Endometrium (tissue), 2 donors: ENCODE measurements around the gene KCNG2.

Experiments
- FAIRE-seq: peaks from 2 replicates; lab custom pipeline; 2012; peaks lifted over from hg19 to GRCh38; lab: Jason Lieb, UNC
- donor health status: control.
- donor health status: control.

Gene KCNG2

DNA sequence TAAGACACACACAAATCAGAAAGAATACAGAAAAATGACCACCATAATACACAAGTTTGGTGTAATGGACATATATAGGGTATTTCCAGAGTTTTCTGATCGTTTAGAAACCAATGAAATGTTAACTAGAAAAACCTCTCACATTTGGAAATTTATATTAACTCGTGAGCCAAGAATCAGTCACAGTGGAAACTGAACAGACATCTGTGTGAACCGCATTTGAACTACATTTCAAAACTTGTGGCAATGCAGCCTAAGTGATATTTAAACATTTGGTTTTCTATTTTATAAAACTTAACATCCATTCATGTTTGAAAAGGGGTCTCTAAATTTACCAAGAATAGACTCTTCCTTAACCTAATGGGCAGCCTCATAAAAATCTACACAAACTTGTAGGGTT, 29.0 kb upstream of the KCNG2 start:
- FAIRE-seq = no peak

- FAIRE-seq = no peak
These were observed 27.8 kb upstream of the KCNG2 start for GRCh38 chr18:79769698-79770500.

- FAIRE-seq = no peak
These were observed 27.3 kb upstream of the KCNG2 start for GRCh38 chr18:79770501-79770815.

DNA sequence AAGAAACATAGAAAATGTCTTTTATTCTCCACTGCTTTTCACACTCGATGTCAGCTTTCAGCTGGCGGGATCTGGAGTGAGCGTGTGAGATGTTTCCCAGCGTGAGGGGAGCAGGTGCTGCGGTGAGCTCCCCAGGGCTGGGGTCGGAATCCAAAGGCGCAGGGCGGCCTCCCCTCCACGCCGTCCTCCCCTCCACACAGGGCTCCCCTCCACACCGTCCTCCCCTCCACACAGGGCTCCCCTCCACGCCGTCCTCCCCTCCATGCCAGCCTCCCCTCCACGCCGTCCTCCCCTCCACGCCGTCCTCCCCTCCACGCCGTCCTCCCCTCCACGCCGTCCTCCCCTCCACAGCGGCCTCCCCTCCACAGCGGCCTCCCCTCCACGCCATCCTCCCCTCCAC, 26.9 kb upstream of the KCNG2 start:
- no peak for FAIRE-seq

- no peak for FAIRE-seq
These were observed 26.2 kb upstream of the KCNG2 start for GRCh38 chr18:79771446-79772107.

DNA sequence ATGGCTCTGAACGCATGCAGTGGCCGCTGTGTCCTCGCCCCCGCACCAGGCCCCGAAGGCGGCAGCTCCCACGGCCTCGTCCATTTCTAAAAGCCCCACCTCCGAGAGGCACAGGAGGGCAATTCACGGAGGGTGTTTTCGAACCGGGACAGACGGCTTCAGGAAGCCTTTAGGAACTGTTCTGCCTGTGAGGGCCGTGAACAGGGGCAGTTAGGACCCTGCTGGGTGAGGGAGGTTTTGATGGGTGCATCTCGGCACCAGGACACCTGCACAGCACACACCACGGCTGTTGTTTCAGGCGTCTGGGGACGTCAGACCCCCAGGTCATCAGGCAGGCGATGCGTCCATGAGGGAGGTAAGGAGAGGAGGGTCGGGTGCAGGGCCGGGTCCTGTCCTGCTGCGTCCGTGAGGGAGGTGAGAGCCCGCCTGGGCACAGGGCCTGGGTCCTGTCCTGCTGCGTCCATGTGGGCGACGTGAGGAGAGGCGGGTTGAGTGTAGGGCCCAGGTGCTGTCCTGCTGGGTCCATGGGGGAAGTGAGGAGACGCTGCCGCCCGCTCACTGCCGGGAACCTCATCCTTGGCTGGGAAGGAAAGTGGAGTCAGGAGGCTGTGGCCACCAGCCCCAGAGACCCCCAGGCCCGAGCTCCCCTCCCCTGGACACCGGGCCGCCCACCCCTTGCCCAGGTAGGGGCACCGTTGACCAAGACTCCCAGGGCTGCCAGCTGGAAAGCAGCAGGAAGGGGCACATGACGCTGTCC, 25.5 kb upstream of the KCNG2 start:
- no peak for FAIRE-seq

GRCh38 chr18:79772865-79773696, 24.7 kb upstream of the KCNG2 start:
- no peak for FAIRE-seq

GRCh38 chr18:79774111-79774510, 23.6 kb upstream of the KCNG2 start:
- FAIRE-seq = no peak

GRCh38 chr18:79775441-79776221, 22.1 kb upstream of the KCNG2 start:
- FAIRE-seq = no peak

DNA sequence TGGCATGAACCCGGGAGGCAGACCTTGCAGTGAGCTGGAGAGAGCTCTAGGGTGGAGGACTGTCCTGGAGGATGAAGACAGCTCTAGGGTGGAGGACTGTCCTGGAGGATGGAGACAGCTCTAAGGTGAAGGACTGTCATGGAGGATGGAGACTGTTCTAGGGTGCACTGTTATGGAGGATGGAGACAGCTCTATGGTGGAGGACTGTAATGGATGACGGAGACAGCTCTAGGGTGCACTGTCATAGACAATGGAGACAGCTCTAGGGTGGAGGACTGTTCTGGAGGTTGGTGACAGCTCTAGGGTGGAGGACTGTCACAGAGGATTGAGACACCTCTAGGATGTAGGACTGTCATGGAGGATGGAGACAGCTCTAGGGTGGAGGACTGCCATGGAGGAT, 21.1 kb upstream of the KCNG2 start:
- FAIRE-seq = no peak

- no peak for FAIRE-seq
These were observed 19.4 kb upstream of the KCNG2 start for GRCh38 chr18:79778291-79778791.

- FAIRE-seq = no peak
These were observed 18.6 kb upstream of the KCNG2 start for GRCh38 chr18:79779021-79779699.

DNA sequence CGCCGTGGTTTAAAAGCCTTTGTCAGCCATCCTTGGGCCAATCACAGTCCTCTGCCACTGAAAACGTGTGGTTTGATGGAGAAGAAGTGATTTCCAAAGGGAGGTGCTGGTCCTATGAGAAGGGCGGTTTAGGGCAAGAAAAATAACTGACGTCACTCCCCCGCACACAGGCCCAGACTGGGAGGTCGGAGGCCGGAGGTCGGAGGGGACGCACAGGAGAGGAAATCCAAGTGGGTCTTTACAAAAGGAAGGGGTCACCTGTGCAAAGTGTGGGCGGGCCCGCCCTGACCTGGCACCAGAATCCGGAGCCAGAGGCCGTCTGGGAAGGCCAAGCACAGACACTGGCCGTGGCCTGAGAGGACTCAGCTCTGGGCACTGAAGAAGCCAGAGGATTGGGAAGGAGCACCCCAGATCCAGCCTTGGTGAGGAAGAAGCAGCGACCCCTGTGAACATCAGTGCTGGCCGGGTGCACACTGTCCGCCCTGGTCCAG, 18.0 kb upstream of the KCNG2 start:
- no peak for FAIRE-seq

GRCh38 chr18:79780547-79780946, 17.2 kb upstream of the KCNG2 start:
- FAIRE-seq = no peak

GRCh38 chr18:79781331-79781941, 16.3 kb upstream of the KCNG2 start:
- no peak for FAIRE-seq

DNA sequence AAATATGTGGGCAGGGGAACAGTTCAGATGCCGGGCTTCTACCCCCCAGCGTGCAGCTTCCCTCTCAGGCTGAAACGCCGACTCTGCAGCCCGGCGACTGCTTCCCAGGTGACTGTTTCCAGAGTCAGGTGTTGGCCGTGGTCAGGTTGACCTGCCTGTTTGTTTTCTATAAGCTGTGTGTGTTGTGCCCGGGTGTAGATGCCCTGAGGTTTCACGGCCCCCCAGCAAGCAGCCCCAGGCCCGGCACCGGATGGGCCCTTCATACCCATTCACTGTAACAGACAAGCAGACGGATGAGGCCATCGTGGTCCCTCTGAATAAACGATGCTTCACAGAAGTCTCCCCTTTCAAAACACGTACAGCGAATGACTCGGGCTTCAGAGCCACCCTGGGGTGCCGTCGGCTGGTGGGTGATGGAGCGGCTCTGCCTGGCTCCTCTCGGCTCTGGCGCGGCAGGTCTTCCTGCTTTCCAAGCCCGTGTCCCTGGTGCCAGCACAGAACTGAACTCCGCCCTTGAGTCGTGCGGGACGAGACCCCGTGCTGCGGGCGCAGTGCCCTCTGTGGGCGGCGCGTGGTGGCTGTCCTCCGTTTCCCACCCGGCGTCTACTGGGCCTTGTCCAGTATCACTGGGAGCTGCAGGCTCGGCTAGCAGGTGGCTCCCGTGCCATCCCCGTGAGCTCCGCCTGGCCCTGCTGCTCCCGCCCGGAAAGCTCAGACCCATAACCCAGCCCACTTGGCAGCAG, 15.0 kb upstream of the KCNG2 start:
- no peak for FAIRE-seq

DNA sequence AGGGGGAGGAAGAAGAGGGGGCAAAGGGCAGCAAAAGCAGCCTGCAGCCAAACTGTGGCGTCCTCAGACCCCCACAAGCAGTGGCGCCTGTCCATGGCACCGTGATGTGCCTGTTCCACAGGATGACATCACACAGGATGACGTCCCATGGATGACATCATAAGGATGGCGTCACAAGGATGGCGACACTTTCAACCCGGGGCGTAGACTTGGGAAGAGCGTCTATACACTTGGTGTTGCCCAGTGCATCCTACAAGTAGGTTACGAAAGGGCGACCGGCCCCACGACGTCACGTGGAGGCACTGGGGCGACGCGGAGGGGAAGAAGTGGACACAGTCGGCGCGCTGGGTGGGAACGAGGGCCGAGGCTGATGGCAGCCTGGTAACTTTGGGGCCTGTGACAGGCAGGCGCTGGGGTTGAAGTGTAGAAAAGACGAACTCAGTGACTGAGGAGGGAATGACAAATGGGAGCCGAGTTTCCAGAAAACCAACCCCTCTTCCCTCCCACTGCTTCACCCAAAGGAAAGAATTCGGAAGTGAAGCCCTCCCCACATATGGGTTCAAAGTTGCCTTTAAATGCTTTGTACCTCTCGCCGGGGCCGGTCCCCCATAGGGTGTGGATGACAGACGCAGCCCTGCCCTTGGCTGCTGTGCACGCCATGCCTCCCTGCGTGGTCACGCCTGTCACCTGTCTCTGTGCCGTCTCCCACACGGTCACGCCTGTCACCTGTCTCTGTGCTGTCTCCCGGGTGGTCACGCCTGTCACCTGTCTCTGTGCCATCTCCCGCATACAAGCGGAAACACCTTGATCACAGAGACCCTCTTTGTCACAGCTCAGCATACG, 13.4 kb upstream of the KCNG2 start:
- FAIRE-seq = no peak

GRCh38 chr18:79784965-79785770, 12.6 kb upstream of the KCNG2 start:
- FAIRE-seq = no peak
